T-helper 1 cell treated with Interleukin-12 subunit alpha and Interleukin-12 subunit beta and Interleukin-4 antibody, amounts not matched to agents 30 ng/mL and 1 ng/mL, for 36 hours (primary cell): ENCODE measurements around the gene ZNF518A. TPM values are rescaled to one million over a fixed set of nuclear protein-coding genes. Genes with fewer than 3 reads are reported as not detected.

Source experiments
- intact Hi-C: fragments of 100-400 bp; cut with micrococcal nuclease; formaldehyde crosslinking; loops from one replicate; pipeline ENCODE4 v1.15.1; 2024
- total RNA-seq: library from RNA; stranded (reverse); gene quantifications from 2 replicates; pipeline ENCODE4 v1.2.3, GENCODE V29; 2022

ZNF518A gene, protein sequence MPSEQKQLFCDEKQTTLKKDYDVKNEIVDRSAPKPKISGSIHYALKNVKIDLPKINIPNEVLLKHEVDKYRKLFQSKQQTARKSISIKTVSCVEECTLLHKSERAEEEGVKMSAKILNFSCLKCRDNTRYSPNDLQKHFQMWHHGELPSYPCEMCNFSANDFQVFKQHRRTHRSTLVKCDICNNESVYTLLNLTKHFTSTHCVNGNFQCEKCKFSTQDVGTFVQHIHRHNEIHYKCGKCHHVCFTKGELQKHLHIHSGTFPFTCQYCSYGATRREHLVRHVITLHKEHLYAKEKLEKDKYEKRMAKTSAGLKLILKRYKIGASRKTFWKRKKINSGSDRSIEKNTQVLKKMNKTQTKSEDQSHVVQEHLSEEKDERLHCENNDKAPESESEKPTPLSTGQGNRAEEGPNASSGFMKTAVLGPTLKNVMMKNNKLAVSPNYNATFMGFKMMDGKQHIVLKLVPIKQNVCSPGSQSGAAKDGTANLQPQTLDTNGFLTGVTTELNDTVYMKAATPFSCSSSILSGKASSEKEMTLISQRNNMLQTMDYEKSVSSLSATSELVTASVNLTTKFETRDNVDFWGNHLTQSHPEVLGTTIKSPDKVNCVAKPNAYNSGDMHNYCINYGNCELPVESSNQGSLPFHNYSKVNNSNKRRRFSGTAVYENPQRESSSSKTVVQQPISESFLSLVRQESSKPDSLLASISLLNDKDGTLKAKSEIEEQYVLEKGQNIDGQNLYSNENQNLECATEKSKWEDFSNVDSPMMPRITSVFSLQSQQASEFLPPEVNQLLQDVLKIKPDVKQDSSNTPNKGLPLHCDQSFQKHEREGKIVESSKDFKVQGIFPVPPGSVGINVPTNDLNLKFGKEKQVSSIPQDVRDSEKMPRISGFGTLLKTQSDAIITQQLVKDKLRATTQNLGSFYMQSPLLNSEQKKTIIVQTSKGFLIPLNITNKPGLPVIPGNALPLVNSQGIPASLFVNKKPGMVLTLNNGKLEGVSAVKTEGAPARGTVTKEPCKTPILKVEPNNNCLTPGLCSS (N-terminal part only)
- 22.2 and 26.6 TPM in 2 replicates for total RNA-seq

DNA sequence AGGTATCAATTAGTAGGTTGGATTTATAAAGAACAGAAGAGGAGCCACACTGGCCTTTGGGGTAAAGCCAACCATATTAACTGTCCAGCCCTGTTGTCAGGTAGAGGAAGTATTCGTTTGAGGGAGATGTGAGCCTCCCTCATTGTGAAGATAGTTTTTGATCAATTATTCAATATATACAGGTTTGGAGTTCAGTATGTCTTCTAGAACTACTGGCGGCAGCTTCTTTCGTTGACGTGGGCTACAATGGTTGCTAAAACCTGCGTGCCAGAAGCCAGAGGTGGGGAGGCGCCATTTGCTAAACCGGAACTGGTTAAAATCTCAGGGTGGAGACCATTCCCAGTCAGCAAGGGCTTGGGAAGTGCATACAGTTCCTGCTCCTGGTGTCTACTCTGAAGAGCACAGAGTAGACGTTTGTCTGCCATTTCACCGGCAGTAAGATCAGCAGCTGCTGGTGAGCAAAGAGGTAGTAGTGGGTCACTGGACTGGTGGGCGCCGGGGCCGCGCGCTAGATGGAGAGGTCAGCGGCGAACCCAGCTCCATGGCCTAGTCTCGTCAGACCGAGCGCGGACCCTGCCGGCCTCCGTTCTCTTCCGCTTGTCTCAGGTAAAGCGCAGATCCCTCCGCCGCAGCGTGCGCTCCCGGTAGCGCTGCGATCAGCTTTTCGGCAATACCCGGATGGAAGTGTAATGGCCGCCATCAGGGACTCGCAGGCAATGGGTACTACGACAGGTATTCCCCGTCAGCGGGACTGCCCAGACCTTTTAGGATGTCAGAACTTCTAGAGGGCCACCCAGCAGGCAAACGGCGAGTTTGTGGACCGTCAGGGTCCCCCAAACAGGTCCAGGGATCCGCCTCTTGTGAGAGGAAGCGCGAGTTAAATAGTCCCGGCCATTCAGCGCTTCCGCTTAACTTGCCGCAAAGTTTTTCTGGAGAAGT, at the start of gene ZNF518A:
Gene ZNF518A (plus strand): TSS at position 911 of the 939 bp plus-strand sequence. CDS start 26,026 bp downstream, outside the sequence.
- intact Hi-C loops = loop anchor here (1.0 to 2.0 kb wide), 7 partner anchors 39 to 569 kb away; partner anchors contain the start of genes ALDH18A1, CC2D2B, CCNJ and SORBS1

DNA sequence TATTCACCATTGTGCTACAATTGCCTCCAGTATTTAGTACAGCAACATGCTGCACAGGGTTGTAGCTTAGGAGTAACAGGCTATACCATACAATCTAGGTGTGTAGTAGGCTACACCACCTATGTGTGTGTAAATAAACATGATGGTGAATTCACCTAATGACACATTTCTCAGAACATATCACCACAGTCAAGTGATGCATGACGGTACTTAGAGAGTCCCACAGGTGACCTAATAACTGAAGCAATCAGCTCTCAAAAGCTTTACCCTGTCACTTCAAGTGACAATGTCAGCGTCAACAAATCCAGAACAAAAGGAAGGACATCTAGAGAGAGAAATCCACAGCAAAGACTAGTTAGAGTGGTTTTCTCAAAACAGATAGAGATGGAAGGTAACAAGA, 47.9 kb upstream of the ZNF518A start:
- intact Hi-C loops = no loop called here

DNA sequence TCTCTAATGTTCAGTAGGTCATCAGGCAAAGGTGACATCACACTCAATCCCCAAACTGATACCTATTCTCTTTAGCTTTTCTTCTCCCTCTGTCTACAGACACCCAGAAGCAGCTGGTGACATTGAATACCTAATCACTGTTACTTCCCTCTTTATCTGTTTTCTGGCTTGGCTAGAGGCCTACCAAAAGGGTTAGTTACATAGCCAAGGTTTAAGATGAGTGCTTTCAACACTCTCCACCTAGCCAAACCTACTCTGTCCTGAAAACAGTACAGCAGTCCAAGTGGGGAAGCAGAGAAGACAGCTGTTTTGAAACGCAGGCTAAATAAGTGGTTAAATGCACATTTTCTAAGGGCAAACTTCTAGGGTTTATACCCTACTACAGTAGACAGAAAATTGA, 47.3 kb upstream of the ZNF518A start:
- intact Hi-C loops = no loop called here

DNA sequence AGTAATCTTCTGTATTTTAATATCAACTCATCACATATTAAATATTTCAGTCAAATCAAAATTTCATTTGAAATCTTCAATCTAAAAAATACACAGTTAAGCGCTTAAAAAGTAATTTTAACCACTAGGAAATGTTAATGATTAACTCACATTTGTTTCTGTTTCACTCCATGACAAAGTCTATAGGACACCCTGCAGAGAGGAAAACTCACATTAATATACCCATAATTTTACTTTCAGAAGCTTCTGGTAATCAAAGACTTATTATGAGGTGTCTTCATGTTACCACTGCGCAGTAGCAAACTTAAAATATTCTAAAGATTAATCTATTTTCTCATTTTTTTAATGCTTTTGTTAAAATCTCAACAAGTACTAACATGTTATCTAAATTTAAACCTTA, 41.0 kb upstream of the ZNF518A start:
- intact Hi-C loops = loop anchor here (1.0 to 2.0 kb wide), 4 partner anchors 15 to 394 kb away; partner anchors contain the start of gene CC2D2B

DNA sequence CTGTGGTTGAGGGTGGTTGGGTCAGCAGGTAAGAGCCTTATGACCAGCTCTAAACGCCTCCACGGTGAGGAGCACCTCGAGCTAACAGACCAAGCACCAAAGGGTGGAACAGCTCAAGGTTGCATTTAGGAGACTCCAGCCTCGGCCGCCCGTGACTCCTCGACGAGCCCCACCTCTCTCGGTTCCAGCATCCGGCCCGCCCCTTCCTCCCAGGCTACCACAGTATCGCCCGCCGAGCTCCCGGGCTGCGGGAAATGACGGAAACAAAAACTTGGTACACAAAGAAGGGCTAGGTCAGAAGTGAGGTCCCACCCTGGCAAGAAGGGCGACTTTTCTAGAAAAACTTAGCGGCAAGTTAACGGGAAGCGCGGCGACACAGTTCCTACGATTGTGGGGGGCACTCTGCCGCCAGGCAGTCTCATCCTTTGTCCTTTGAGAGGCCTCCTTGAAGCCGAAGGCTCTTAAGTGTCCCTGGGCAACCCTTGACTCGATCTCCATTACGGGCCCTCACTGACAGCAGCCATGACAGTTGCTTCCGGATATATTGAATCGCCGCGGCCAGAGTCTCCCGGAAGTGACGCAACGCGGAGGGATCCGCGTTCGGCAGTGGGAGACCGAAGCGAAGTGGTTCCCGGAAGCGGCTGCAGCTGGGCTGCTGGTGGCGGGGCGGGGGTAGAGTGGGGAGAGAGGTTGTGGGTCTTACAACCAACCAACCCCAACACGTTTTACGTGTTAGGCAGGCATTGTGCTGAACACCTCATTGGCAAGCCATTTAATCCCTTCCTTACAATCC, 40.2 kb upstream of the ZNF518A start:
- intact Hi-C loops = loop anchor here (1.0 to 2.0 kb wide), 5 partner anchors 16 to 395 kb away; partner anchors contain the start of genes CC2D2B and ZNF518A

DNA sequence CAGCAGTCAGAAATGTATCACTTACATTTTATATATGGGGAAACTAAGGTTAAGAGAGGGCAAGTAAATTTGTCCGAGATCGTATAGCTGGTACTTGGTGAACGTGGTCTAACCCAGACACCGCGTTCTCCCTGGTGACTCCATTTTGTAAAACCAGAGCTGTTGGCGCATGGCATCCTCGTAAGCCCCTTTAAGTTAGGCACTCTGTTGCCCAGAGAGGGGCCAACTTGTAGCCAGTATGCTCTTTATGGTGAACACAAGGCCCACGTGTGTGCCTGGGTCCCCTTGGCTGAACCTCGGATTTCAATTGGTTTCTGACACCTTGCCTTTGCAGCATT, 39.7 kb upstream of the ZNF518A start:
- intact Hi-C loops = loop anchor here (1.0 kb wide), 1 partner anchor 40 kb away; the partner anchor contains the start of gene ZNF518A

DNA sequence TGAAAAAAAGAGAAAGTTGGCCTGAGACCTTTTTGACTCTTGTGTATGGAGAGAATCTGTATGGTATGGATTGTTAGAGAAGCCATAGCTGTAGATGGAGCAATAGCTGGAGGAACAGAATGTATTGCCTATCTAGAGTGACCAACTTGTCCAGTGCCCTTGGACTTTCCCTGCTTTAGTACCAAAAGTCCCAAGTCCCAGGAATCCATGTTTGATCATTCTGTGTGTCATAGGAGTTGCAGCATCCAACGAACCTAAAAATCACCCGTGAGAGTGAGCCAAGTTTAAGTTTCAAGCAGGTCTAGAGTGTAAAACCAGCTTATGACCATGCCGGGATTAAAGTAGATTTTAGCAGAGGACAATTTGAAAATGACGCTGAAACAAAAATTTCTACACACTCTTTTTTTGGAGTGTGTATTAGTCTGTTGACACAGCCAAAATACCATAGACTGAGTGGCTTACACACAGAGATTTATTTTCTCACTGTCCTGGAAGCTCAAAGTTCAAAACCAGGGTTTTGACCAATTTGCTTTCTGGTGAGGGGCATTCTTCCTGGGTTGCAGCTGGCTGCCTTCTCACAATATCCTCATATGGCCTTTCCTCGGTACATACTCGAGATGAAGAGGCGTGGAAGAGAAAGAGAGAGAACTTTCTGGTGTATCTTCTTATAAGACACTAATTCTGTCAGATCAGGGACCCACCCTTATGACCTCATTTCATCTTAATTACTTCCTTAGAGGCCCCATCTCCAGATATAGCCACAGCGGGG, 36.9 kb upstream of the ZNF518A start:
- intact Hi-C loops = no loop called here

DNA sequence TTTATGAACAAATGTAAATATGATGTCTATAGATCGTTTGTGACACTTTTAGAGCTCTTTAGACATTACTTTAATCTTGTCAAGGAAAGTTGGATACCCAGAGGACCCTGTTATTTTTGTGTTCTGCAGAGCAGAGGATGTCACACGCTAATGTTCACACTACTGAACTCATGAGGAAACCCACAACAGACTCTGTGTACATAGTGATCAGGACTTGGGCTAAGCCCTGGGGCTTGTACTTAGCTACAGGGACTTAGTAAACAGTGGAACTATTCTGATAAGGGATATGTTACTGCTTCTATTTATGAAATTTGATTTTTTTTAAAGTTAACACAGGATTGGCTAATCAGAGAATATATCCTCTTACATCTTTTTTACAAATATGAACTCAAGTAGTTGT, 36.1 kb upstream of the ZNF518A start:
- intact Hi-C loops = no loop called here

DNA sequence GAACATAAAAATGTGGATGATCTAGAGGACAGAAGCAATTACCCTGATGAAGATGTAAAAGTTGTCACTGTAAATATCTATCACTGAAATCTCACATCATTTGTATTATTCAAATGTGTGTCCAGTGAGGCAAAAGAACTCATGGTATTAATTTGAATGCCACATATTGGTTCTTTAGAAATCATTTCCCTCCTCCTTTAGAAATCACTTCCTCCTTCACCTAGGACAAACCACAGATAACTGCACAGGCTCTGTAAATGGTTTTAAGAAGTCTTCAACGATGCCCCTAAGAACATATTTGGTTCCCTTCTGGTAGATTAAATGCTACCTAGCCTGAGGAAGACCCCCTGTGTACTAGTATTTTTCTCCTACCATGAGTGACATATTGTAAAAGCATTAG, 33.1 kb upstream of the ZNF518A start:
- intact Hi-C loops = no loop called here

DNA sequence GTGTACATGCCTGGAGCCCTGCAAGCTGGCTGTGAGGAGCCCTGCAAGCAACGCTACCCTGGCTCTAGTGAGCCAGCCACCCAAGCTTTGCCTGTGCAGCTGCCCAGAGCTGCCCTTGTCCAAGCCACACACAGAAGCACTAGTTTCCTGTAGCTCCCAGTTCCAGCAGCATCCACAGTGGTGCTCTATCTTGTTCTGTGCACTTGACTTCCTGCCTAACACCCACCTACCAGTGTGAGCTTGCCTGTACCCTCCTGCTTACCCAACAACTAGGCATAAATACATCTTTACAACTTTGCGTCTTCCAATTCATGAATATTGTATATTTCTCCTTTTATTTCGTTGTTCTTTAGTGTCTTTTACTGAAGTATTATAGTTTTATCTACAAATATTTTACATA, 32.2 kb upstream of the ZNF518A start:
- intact Hi-C loops = no loop called here

DNA sequence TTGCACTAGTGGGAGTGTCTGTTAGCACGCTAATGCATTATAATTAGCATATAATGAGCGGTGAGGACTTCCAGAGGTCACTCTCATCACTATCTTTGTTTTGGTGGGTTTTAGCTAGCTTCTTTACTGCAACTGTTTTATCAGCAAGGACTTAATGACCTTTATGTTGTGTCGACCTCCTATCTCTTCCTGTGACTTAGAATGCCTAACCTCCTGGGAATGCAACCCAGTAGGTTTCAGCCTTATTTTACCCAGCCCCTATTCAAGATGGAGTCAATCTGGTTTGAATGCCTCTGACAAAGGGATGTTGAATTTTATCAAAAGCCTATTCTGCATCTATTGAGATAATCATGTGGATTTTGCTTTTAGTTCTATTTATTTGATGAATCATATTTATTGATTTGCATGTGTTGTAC, 22.5 kb upstream of the ZNF518A start:
- intact Hi-C loops = no loop called here

DNA sequence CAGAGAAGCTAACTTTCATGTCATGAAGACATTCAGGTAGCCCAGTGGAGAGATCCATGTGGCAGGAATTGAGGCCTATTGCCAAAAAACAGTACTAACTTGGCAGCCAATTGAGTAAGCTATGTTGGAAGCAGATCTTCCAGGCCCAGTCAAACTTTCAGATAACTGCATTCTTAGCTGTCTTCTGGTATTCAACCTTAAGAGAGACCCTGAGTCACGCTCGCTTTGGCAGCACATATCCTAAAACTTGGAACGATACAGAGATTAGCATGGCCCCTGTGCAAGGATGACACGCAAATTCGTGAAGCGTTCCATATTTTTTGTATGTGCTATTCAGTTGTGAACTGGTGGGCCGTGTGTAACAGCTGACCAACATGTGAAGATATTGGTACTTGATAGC, 17.6 kb upstream of the ZNF518A start:
- intact Hi-C loops = no loop called here

DNA sequence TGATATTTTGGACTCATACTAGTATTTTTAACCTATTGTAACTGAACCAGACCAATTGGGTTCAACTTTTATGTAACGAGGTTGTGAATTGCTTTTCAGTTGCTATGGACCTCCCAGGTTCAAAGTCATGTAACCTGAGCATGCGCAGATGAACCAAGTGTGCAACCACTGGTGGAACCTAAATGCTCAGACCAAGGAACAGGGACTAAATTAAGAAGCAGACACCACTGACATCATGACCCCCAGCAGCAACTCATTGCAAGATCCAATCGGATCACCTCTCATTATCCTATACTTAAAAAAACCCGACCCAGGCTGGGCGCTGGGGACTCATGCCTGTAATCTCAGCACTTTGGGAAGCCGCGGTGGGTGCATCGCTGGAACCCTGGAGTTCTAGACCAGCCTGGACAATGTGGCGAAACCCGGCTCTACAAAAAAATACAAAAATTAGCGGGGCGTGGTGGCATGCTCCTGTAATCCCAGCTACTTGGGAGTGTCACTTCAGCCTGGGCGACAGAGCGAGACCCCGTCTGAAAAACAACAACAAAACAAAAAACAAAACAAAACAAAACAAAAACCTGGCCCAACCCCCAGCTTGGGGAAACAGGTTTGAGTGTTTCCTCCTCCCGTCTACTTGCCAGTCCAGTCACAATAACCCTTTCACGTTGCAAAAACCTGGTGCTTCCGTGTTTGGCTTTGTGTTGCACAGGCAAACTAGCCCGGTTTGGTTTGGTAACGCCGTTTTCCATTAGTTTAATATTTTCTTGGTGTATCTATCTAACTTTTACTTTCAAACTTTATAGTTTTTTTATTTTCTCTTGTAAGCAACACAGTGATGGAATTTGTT, 11.3 kb upstream of the ZNF518A start:
- intact Hi-C loops = no loop called here

DNA sequence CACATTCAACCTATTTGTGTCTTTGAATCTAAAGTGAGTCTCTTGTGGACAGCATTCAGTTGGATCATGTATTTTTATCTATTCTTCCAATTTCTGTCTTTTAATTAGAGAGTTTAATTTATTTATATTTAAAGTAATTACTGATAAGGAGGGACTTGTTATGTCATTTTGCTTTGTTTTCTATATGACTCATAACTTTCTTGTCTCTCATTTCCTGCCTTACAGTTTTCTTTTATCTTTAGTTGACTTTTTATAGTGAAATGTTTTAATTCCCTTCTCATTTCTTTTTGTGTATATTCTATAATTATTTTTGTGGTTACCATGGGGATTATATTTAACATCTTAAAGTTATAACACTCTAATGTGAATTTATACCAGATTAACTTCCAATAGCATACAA, 7.3 kb upstream of the ZNF518A start:
- intact Hi-C loops = no loop called here

DNA sequence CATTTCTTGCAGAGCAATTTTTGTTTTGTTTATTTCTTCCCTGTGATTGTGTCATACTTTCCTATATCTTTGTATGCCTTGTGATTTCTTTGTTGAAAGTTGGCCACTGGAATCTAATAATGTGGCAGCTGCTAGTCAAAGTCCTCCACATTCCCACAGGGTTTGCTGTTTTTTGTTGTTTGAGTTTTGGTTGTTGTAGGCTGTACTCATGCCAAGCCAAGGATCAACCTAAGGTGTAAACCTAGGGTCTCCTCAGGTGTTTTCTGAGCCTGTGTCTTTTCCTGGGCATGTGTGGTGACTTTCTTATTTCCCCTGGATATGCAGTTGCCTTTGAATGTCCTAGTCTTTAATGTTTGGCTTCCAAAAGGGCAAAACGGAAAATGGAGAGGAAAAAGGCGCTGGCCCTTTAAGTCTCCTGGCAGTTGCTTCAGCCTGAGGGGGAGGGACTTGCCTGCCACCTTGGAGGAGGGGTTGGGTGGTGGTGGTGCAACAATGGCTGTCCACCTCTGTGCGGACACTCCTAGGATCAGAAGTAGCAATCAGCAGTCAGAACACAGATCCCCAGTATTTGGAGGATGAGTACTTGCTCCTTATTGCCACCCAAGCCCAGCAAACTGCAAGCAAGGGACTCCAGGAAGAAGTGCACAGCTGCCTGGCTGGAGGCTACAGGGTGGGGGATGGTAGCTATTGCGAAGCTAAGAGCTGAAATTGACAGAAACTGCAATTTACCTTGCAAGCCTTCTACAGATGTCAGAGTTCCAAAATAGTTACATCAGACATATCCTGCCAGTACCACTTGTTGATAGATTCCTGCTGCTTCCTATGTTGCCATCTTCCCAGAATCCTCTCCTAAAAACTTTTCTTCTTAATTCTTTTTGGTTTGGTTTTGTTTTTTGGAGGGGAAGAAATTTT, 5.6 kb upstream of the ZNF518A start:
- intact Hi-C loops = no loop called here

DNA sequence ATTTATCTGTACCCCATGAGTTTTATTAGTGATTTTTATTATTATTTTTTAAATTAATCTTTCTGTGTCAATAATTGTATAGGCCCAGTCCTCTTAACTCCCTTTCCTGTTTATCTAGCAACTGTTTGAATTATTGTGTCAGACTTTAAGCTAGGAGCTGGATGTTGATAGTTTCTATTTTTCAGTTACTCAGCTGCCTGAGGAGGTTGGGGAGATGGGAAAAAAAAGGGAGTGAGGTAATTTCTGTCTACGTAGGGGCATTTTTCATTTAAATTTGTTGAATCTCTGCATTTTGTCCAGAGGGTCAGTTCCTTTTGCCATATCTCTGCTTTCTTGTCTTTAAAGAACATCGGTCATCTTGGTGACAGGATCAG, 5.0 kb upstream of the ZNF518A start:
- intact Hi-C loops = no loop called here
